ENCODE results near the gene VIPR2.

VIPR2 gene

GRCh38 chr7:159114096-159114495, 30.6 kb downstream of the VIPR2 start:
- Histone ChIP-seq H3K27ac (no peak overlapping the region), H3K4me3 (ENCODE audit: low read depth in 1 of 2, low read length in 1 of 2) (no peak overlapping the region), H3K4me1 (ENCODE audit: control insufficient read depth in 1 of 2, insufficient read depth in 1 of 2, low read depth in 1 of 2, low read length in 1 of 2) (no peaks in the 10 kb centered on the region), H3K36me3 (no peaks in the 10 kb centered on the region), H3K9me3 (no peaks in the 10 kb centered on the region), H3K27me3 (peaks cover 86% of the 10 kb centered on the region)
- no peak for TF ChIP-seq CTCF (IDR thresholded peaks at IDR 0.05)

GRCh38 chr7:159113056-159113455, 31.6 kb downstream of the VIPR2 start:
- no peaks in the 10 kb centered on the region for H3K9me3 ChIP-seq
- no peaks in the 10 kb centered on the region for H3K36me3 ChIP-seq
- no peak overlapping the region for H3K27ac ChIP-seq
- H3K4me3 ChIP-seq (ENCODE audit: low read depth in 1 of 2, low read length in 1 of 2): no peak overlapping the region
- TF ChIP-seq CTCF (IDR thresholded peaks at IDR 0.05): no peak
- H3K27me3 ChIP-seq: peaks cover 89% of the 10 kb centered on the region
- no peaks in the 10 kb centered on the region for H3K4me1 ChIP-seq (ENCODE audit: control insufficient read depth in 1 of 2, insufficient read depth in 1 of 2, low read depth in 1 of 2, low read length in 1 of 2)

- Histone ChIP-seq H3K36me3 (no peaks in the 10 kb centered on the region), H3K4me3 (ENCODE audit: low read depth in 1 of 2, low read length in 1 of 2) (no peak overlapping the region), H3K27me3 (peaks cover 82% of the 10 kb centered on the region), H3K27ac (no peak overlapping the region), H3K4me1 (ENCODE audit: control insufficient read depth in 1 of 2, insufficient read depth in 1 of 2, low read depth in 1 of 2, low read length in 1 of 2) (no peaks in the 10 kb centered on the region), H3K9me3 (no peaks in the 10 kb centered on the region)
- no peak for TF ChIP-seq CTCF (IDR thresholded peaks at IDR 0.05)
Observed at GRCh38 chr7:159112136-159113011, 32.3 kb downstream of the VIPR2 start.

GRCh38 chr7:159109653-159110035, 35.0 kb downstream of the VIPR2 start:
- Histone ChIP-seq H3K27ac (no peak overlapping the region), H3K4me1 (ENCODE audit: control insufficient read depth in 1 of 2, insufficient read depth in 1 of 2, low read depth in 1 of 2, low read length in 1 of 2) (no peaks in the 10 kb centered on the region), H3K4me3 (ENCODE audit: low read depth in 1 of 2, low read length in 1 of 2) (no peak overlapping the region), H3K36me3 (no peaks in the 10 kb centered on the region), H3K9me3 (no peaks in the 10 kb centered on the region), H3K27me3 (peaks cover 62% of the 10 kb centered on the region)
- no peak for TF ChIP-seq CTCF (IDR thresholded peaks at IDR 0.05)

- H3K4me3 ChIP-seq (ENCODE audit: low read depth in 1 of 2, low read length in 1 of 2): no peak overlapping the region
- H3K36me3 ChIP-seq: no peaks in the 10 kb centered on the region
- H3K27me3 ChIP-seq: peaks cover 56% of the 10 kb centered on the region
- H3K4me1 ChIP-seq (ENCODE audit: control insufficient read depth in 1 of 2, insufficient read depth in 1 of 2, low read depth in 1 of 2, low read length in 1 of 2): no peaks in the 10 kb centered on the region
- H3K9me3 ChIP-seq: no peaks in the 10 kb centered on the region
- no peak for TF ChIP-seq CTCF (IDR thresholded peaks at IDR 0.05)
- no peak overlapping the region for H3K27ac ChIP-seq
Observed at GRCh38 chr7:159108941-159109652, 35.6 kb downstream of the VIPR2 start.

All from neutrophil (primary cell).